ENCODE measurements around the gene ALDH16A1. TPM values are rescaled to one million over a fixed set of nuclear protein-coding genes. Genes with fewer than 3 reads are reported as not detected.

ALDH16A1 gene
- total and polyA plus RNA-seq, 2 donors (not counting 1 experiment from before 2014, with no cell fraction given) = 65.8 to 105 TPM

DNA sequence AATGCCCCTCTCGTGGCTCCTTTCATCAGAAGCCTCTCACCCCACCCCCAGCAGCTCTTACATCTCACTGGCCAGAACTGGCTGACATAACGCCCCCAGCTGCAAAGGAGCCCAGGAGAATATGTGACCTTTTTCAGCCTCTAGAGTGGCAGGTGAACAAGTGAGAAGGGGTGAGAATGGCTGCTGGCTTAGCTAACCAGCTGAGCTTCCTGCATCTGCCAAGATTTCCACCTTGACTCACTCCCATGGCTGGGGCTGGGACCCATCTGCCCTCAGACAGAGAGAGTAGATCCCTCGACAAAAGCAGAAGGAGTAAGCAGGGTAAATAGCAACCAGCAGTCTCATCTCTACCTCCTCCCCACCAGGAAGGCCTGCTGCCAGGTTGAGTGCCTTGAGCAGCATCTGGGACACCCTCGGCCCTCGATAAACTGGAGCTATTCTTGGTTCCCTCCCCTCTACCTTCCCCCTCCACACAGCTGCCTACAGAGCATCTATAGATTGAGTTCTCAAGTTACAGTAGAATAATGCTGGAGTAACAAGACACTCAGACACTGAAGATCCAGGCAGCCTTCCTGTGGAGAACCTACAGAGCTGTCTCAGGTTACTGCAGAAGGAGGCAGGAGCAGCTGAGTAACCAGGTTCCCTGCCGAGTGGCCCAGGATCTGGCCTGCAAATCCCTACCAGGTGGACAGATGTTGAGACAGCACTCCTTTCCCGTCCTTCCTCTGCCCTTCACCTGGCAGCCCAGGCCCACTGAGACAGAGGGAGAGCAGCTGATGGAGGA, 49.4 kb upstream of the ALDH16A1 start:
- H3K79me2 ChIP-seq (ENCODE audit: control insufficient read depth, insufficient read depth, low read length) = no peaks in the 10 kb centered on the region
- peak overlapping the region; percentile 54 for H3K4me3 Mint-ChIP-seq
- H3K4me3 ChIP-seq (ENCODE audit: control extremely low read depth in 1 of 5, extremely low read depth in 1 of 5, insufficient read depth in 1 of 5, low read depth in 2 of 5, low read length in 4 of 5) = no peak overlapping the region
- peak overlapping the region; percentile 15 for H3K9ac ChIP-seq (ENCODE audit: low read length)
- 47% methylated on average over 5 of the region's 7 CpGs for WGBS (ENCODE audit: insufficient coverage)
- H3K27ac Mint-ChIP-seq = peak overlapping the region; percentile 92
- ChIA-PET POLR2A (interaction anchor here (0.7 to 1.5 kb wide), 3 partner anchors 12 to 21 kb away, joined by 3 to 4 read pairs (median 4); no protein-coding TSS in a partner anchor), CTCF (interaction anchor here (1.2 to 1.9 kb wide), 4 partner anchors 10 to 178 kb away, joined by 3 to 7 read pairs (median 6); no protein-coding TSS in a partner anchor)
- intact Hi-C loops (cut with micrococcal nuclease) = no loop called here
- H2AFZ ChIP-seq (ENCODE audit: insufficient read depth, low read depth, low read length, poor library complexity, severe bottlenecking) = peak overlapping the region; percentile 72
- peaks cover 26% of the 10 kb centered on the region for H3K4me1 Mint-ChIP-seq
- ATAC-seq (ENCODE audit: low read depth) = peak; percentile 81
- peak overlapping the region; percentile 26 to 28 for H3K27ac ChIP-seq (ENCODE audit: low read length in 2 of 2)
- no peaks in the 10 kb centered on the region for H3K27me3 ChIP-seq (replicated peaks in 1 of 4; ENCODE audit: control extremely low read depth in 1 of 4, control insufficient read depth in 3 of 4, insufficient read depth in 4 of 4, low read length in 3 of 4)
- H3K36me3 ChIP-seq (replicated peaks in 1 of 2; ENCODE audit: control extremely low read depth in 1 of 2, control insufficient read depth in 1 of 2, extremely low read depth in 1 of 2, insufficient read depth in 2 of 2, low read length in 1 of 2) = no peaks in the 10 kb centered on the region
- H3K4me1 ChIP-seq (ENCODE audit: control insufficient read depth in 2 of 2, insufficient read depth in 2 of 2, low read length in 2 of 2) = peaks cover 11 to 24% of the 10 kb centered on the region in 2 donors
- no peak for TF ChIP-seq EZH2 (IDR thresholded peaks at IDR 0.05; ENCODE audit: borderline replicate concordance, insufficient read depth, low read depth, low read length, poor library complexity, severe bottlenecking)
- no peaks in the 10 kb centered on the region for H3K27me3 Mint-ChIP-seq
- no peaks in the 10 kb centered on the region for H4K20me1 ChIP-seq (ENCODE audit: control insufficient read depth, insufficient read depth, low read length, poor library complexity, severe bottlenecking)
- no peaks in the 10 kb centered on the region for H3K9me3 Mint-ChIP-seq (ENCODE audit: insufficient read depth)
- no peaks in the 10 kb centered on the region for H3K9me3 ChIP-seq (ENCODE audit: control extremely low read depth in 1 of 3, control insufficient read depth in 2 of 3, insufficient read depth in 1 of 3, low read length in 2 of 3)
- DNase-seq = peak; percentile 73
- peak overlapping the region; percentile 36 for H3K4me2 ChIP-seq (replicated peaks; ENCODE audit: low read depth, low read length, poor library complexity, severe bottlenecking)

DNA sequence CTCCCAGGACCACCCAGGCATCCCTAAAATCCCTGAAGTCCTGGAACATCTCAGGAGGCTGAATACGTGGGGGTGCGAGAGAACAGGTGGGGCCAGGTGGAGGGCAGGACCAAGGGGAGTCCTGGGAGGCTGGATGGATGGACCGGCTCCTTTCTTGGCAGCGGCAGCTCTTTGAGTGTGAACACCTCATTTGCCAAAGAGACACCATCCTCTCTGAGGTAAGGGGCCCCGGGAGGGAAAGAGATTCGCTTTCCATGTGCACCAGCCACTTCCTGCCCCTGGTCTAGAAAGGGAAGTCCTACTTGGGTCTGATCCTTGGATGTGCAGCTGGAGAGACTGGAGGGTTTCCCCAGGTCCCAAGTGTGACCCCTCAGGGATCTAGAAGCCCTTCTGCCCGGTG, 45.9 kb upstream of the ALDH16A1 start:
- H3K4me3 Mint-ChIP-seq = no peak overlapping the region
- ATAC-seq (ENCODE audit: low read depth) = no peak
- intact Hi-C loops (cut with micrococcal nuclease) = no loop called here

More for the DNA sequence above, 45.9 kb upstream of the ALDH16A1 start:
- ChIA-PET CTCF (interaction anchor here (1.0 to 2.1 kb wide), 4 partner anchors 13 to 47 kb away, joined by 3 to 11 read pairs (median 4); no protein-coding TSS in a partner anchor), POLR2A (interaction anchor here (1.3 kb wide), 1 partner anchor 19 kb away, joined by 9 read pairs; no protein-coding TSS in a partner anchor)
- Histone ChIP-seq H3K9ac (ENCODE audit: low read length) (no peak overlapping the region), H3K79me2 (ENCODE audit: control insufficient read depth, insufficient read depth, low read length) (no peaks in the 10 kb centered on the region), H2AFZ (ENCODE audit: insufficient read depth, low read depth, low read length, poor library complexity, severe bottlenecking) (no peak overlapping the region), H3K9me3 (ENCODE audit: control extremely low read depth in 1 of 3, control insufficient read depth in 2 of 3, insufficient read depth in 1 of 3, low read length in 2 of 3) (peaks cover 0 to 3% (median 0%) of the 10 kb centered on the region in 3 donors), H3K27ac (ENCODE audit: low read length in 2 of 2) (no peak overlapping the region), H4K20me1 (ENCODE audit: control insufficient read depth, insufficient read depth, low read length, poor library complexity, severe bottlenecking) (no peaks in the 10 kb centered on the region), H3K27me3 (replicated peaks in 1 of 4; ENCODE audit: control extremely low read depth in 1 of 4, control insufficient read depth in 3 of 4, insufficient read depth in 4 of 4, low read length in 3 of 4) (no peaks in the 10 kb centered on the region), H3K4me3 (ENCODE audit: control extremely low read depth in 1 of 5, extremely low read depth in 1 of 5, insufficient read depth in 1 of 5, low read depth in 2 of 5, low read length in 4 of 5) (no peak overlapping the region), H3K36me3 (replicated peaks in 1 of 2; ENCODE audit: control extremely low read depth in 1 of 2, control insufficient read depth in 1 of 2, extremely low read depth in 1 of 2, insufficient read depth in 2 of 2, low read length in 1 of 2) (no peaks in the 10 kb centered on the region), H3K4me2 (replicated peaks; ENCODE audit: low read depth, low read length, poor library complexity, severe bottlenecking) (no peak overlapping the region), H3K4me1 (ENCODE audit: control insufficient read depth in 2 of 2, insufficient read depth in 2 of 2, low read length in 2 of 2) (peaks cover 39 to 58% of the 10 kb centered on the region in 2 donors)
- DNase-seq = no peak
- no peak for TF ChIP-seq EZH2 (IDR thresholded peaks at IDR 0.05; ENCODE audit: borderline replicate concordance, insufficient read depth, low read depth, low read length, poor library complexity, severe bottlenecking)
- TF ChIP-seq, protein P1, sequence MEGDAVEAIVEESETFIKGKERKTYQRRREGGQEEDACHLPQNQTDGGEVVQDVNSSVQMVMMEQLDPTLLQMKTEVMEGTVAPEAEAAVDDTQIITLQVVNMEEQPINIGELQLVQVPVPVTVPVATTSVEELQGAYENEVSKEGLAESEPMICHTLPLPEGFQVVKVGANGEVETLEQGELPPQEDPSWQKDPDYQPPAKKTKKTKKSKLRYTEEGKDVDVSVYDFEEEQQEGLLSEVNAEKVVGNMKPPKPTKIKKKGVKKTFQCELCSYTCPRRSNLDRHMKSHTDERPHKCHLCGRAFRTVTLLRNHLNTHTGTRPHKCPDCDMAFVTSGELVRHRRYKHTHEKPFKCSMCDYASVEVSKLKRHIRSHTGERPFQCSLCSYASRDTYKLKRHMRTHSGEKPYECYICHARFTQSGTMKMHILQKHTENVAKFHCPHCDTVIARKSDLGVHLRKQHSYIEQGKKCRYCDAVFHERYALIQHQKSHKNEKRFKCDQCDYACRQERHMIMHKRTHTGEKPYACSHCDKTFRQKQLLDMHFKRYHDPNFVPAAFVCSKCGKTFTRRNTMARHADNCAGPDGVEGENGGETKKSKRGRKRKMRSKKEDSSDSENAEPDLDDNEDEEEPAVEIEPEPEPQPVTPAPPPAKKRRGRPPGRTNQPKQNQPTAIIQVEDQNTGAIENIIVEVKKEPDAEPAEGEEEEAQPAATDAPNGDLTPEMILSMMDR (IDR thresholded peaks at IDR 0.05) = no peak
- Mint-ChIP-seq H3K27me3 (no peaks in the 10 kb centered on the region), H3K27ac (peak overlapping the region; percentile 37), H3K9me3 (ENCODE audit: insufficient read depth) (no peaks in the 10 kb centered on the region), H3K4me1 (peaks cover 56% of the 10 kb centered on the region)
- WGBS (ENCODE audit: insufficient coverage) = 93% methylated on average over 4 of the region's 7 CpGs

Data from B cell (primary cell).